NCI-H526 treated with DMSO at 0.1 percent for 48 hours (cell line): ENCODE data around the gene STIMATE.

Experiments
- DNase-seq: peaks from one replicate; lab custom pipeline; 2025; lab: John Stamatoyannopoulos, UW

The STIMATE gene

GRCh38 chr3:52791366-52791765 is 106.0 kb downstream of the STIMATE start:
- DNase-seq: no peak

- DNase-seq: no peak
These were observed 106.6 kb downstream of the STIMATE start for GRCh38 chr3:52790741-52791140.

GRCh38 chr3:52790337-52790736 is 107.0 kb downstream of the STIMATE start:
- no peak for DNase-seq

GRCh38 chr3:52789746-52790040 is 107.7 kb downstream of the STIMATE start:
- DNase-seq: no peak

- no peak for DNase-seq
These were observed 108.2 kb downstream of the STIMATE start for GRCh38 chr3:52788890-52789745.

GRCh38 chr3:52787672-52788625 is 109.4 kb downstream of the STIMATE start:
- no peak for DNase-seq

GRCh38 chr3:52787246-52787645 is 110.1 kb downstream of the STIMATE start:
- DNase-seq: no peak
